NCI-H1694 treated with DMSO at 0.1 percent for 48 hours (cell line): ENCODE results near the gene ENG.

Experiments used
- DNase-seq: peaks from one replicate; lab custom pipeline; 2025; lab: John Stamatoyannopoulos, UW

ENG gene

GRCh38 chr9:127776195-127776923, 78.1 kb downstream of the ENG start:
- no peak for DNase-seq

DNA sequence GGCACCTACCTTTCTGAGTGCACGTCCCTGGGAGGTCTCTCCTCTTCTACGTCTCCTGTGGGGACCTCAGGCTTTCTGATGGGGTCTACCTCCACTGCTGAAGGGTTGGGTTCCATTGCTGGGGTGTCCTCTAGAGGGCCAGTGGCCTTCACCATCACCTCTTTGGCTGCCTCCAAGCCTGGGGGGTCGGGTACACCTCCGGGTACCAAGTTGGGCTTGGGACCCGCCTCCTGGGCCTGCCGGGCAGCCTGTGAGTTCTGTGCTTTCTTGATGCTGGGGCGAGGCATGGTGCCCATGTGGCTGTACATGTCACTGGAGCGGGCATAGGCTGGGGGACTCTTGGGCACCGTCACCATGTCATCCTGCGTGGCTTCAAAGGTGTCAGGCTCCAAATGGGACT, 80.5 kb downstream of the ENG start:
- DNase-seq = no peak

GRCh38 chr9:127773272-127773671, 81.2 kb downstream of the ENG start:
- DNase-seq = no peak

GRCh38 chr9:127772603-127773002, 81.9 kb downstream of the ENG start:
- no peak for DNase-seq

GRCh38 chr9:127771570-127772189, 82.8 kb downstream of the ENG start:
- no peak for DNase-seq

- peak; percentile 80 for DNase-seq
Observed at GRCh38 chr9:127770905-127771569, 83.4 kb downstream of the ENG start.

- no peak for DNase-seq
Observed at GRCh38 chr9:127770583-127770904, 83.9 kb downstream of the ENG start.

DNA sequence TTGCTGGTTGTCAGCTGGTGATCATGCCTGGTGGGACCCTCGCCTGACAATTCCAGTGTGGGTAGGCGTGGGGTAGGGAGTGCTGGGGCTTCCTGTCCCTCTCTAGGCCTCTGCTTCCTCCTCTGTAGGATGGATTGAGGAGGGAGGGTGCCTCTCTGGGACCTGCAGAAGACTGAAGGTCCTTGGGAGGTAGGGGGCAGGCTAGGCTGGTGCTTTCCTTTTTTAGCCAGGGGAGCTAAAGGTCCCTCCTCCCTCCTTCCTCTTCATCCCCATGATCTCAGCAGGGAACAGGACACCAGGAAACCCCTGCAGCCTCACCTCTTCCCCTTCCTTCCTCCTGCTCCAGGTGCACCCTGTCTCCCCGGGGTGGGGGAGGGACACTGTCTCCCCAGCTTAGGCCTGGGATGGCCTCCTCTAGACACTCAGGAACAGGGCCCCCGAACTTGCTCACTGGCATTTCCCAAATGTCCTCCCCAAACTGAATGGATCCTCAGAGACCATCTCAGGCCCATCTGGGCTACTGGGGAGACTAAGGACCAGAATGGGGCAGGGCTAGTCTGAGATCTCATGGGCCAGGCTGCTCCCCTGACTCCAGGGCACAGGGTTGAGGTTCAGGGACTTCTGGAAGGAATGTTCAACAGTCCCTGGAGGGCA, 84.4 kb downstream of the ENG start:
- DNase-seq = no peak

DNA sequence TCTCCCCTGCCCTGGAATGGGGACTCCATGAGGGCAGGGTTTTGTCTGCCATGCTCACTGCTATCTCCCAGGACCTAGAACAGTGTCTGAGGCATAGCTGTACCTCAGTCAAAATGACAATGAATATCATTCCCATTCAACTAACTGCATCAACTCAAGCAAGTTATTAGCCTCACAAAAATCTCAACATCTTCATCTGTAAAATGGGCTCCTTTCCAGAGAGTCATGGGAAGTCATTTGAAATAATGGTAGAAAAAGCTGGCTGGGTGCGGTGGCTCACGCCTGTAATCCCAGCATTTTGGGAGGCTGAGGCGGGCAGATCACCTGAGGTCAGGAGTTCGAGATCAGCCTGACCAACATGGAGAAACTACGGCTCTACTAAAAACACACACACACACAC, 85.4 kb downstream of the ENG start:
- no peak for DNase-seq

GRCh38 chr9:127768698-127769097, 85.8 kb downstream of the ENG start:
- no peak for DNase-seq

GRCh38 chr9:127767909-127768331, 86.5 kb downstream of the ENG start:
- no peak for DNase-seq

DNA sequence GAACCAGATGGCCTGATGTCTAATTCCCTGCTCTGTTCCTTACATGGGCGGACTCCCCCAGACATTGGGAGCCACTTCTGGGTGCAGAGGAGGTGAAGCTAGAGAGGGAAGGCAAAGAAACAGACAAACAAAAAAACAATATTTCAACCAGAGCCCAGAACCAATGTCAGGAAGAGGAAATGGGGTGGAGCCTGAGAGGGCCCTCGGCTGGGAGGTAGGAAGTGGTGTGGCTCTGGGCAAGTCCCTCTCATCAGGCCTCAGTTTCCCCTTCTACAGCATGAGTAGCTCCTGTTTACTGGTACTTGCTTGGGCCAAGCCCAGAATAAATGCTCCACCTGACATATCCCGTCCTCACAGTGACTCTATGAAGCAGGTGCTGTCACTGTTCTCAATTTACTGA, 87.0 kb downstream of the ENG start:
- DNase-seq = no peak

GRCh38 chr9:127765418-127765817, 89.0 kb downstream of the ENG start:
- no peak for DNase-seq
